Heart right ventricle (tissue), 16 donors: ENCODE data around the gene EML2. TPM values are rescaled to one million over a fixed set of nuclear protein-coding genes. Genes with fewer than 3 reads are reported as not detected.

ENCODE experiments used
- ATAC-seq, 8 donors: fragments of 200-7000 bp; cut with Tn5 transposase; one replicate each; pipeline ENCODE4 v1.9.1; 2020; ENCODE audit warnings: mild to moderate bottlenecking in 8 of 8, moderate library complexity in 8 of 8, moderate number of reproducible peaks in 1 of 8
- DNase-seq, 2 donors: peaks; one replicate each; pipeline ENCODE4 v3.0.0-alpha.2; 2020
- H3K27ac ChIP-seq, 10 donors: fragments of 200-600 bp; sonication (generic) in 2 of 10; one replicate each; pipeline versions ENCODE4 v1.5.0 to v1.8.0; 2020 to 2022; ENCODE audit warnings: mild to moderate bottlenecking in 3 of 10
- H3K27me3 ChIP-seq, 7 donors: fragments of 200-600 bp; one replicate each; pipeline ENCODE4 v1.8.0; 2021 to 2022; ENCODE audit warnings: mild to moderate bottlenecking in 2 of 7
- H3K36me3 ChIP-seq, 9 donors: fragments of 200-600 bp; sonication (generic) in 1 of 9; one replicate each; pipeline versions ENCODE4 v1.5.0 to v1.8.0; 2020 to 2022; ENCODE audit warnings: mild to moderate bottlenecking in 2 of 9
- H3K4me1 ChIP-seq, 9 donors: fragments of 200-600 bp; sonication (generic) in 1 of 9; one replicate each; pipeline versions ENCODE4 v1.5.0 to v1.8.0; 2020 to 2022; ENCODE audit warnings: mild to moderate bottlenecking in 4 of 9
- H3K4me3 ChIP-seq, 10 donors: fragments of 200-600 bp; sonication (generic) in 2 of 10; one replicate each; pipeline versions ENCODE4 v1.5.0 to v1.8.0; 2020 to 2022; ENCODE audit warnings: mild to moderate bottlenecking in 7 of 10, moderate library complexity in 2 of 10
- H3K9me3 ChIP-seq, 11 donors: fragments of 200-600 bp in 10 of 11; sonication (generic) in 2 of 11; one replicate each; pipeline versions ENCODE4 v1.5.0 to v1.8.0; 2013 to 2022; ENCODE audit warnings: mild to moderate bottlenecking in 2 of 11, control low read depth in 1 of 11, moderate library complexity in 1 of 11
- WGBS, 2 donors: extraction: QIAGEN DNeasy Blood & Tissue Kit; methylation state at CpG; one replicate each; pipeline ENCODE4 v1.1.7; 2013; ENCODE audit warnings: inconsistent platforms in 1 of 2; 5-methylcytosine and 5-hydroxymethylcytosine counted together
- intact Hi-C, 10 donors: fragments of 100-400 bp; cut with DNase I; formaldehyde crosslinking; loops; one replicate each; pipeline versions ENCODE4 v1.11.1 to v1.14.2; 2022
- polyA plus RNA-seq, 2 donors: library from polyadenylated mRNA; stranded (reverse); fragments of 200-250 nt; gene quantifications; one replicate each; pipeline ENCODE4 v1.2.3, GENCODE V29; 2013
- total RNA-seq, 10 donors: library from RNA; stranded (reverse); fragmentation: NEBNext Ultra II Directional in 3 of 10; extraction: Animal tissue kit (Norgen Biotek cat#: 25700) in 3 of 10; gene quantifications; one replicate each; pipeline versions ENCODE4 v1.2.1 to v1.2.4, GENCODE V29; 2021 to 2023
- TF ChIP-seq, protein P1 (sequence below), 9 donors: fragments of 200-600 bp; sonication (generic) in 2 of 9; IDR thresholded peaks; one replicate each; pipeline versions ENCODE4 v1.5.0 to v1.8.0; 2021 to 2022; ENCODE audit warnings: antibody characterized with exemption in 9 of 9, mild to moderate bottlenecking in 5 of 9, moderate library complexity in 1 of 9
- donor health status: Arrhythmogenic right ventricular cardiomyopathy.
- donor health status: ischemic (EF 13 %, LVEDD 7.1; RV severe dilation, severe dysfunction).
- donor health status: healthy with polysubstance abuse.
- donor health status: DM: no; HTN: yes; CAD: no.
- donor health status: DM: no; HTN: no; CAD: no.
- donor health status: ischemic (EF 25% LVEDD 6.9; RV normal size, moderate dysfunction).
- donor health status: ischemic (EF 25% LVEDD 5.7; RV mildly dilated, moderate dysfunction).
- donor health status: healthy.
- donor health status: DM: yes; HTN: yes; CAD: no.
- donor health status: Ischemic cardiomyopathy.
- donor health status: ischemic (EF 35%, LVEDD 5.7; RV mildly dilated, moderate dysfunction).
- donor health status: nonischemic (EF 11% LVEDD 7.7; RV severe dilation, severe dysfunction).
- donor health status: DM: yes; HTN: yes; CAD: no.
- donor health status: PGD.
- donor health status: ischemic (EF 29% LVEDD 5.4; RV normal size, mild dysfunction).
- donor health status: nonischemic (EF 23%, LVEDD 6.1; RV moderate dilation, normal function).

EML2 gene
- total and polyA plus RNA-seq, 12 donors: 17.3 to 54.5 (median 43.9) TPM

DNA sequence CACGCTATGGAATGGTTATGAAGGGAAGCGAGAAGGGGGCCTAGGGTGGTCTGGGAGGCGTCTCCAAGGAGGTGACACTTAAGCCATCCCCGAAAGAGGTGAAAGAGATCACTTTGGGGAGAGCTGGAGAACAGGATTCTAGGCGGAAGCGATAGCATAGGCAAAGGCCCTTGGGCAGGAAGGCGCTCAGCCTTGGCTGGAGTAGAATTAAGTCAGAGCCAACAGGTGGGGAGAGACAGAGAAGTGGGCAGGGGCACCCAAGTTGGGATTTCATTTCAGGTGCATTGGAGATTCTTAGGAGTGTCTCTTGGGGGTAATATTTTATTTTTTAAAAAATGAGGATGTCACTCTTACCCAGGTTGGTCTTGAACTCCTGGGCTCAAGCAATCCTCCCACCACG is 42.9 kb upstream of the EML2 start:
- intact Hi-C loops: no loop called here
- ATAC-seq: peak in 1 of 8 donors; percentile 2
- no peaks in the 10 kb centered on the region for H3K9me3 ChIP-seq
- H3K27ac ChIP-seq: peak overlapping the region in 7 of 10 donors; percentile 59 to 75 (median 73)
- H3K36me3 ChIP-seq: peaks cover 0 to 39% (median 15%) of the 10 kb centered on the region in 9 donors
- DNase-seq: no peak
- TF ChIP-seq, protein P1, sequence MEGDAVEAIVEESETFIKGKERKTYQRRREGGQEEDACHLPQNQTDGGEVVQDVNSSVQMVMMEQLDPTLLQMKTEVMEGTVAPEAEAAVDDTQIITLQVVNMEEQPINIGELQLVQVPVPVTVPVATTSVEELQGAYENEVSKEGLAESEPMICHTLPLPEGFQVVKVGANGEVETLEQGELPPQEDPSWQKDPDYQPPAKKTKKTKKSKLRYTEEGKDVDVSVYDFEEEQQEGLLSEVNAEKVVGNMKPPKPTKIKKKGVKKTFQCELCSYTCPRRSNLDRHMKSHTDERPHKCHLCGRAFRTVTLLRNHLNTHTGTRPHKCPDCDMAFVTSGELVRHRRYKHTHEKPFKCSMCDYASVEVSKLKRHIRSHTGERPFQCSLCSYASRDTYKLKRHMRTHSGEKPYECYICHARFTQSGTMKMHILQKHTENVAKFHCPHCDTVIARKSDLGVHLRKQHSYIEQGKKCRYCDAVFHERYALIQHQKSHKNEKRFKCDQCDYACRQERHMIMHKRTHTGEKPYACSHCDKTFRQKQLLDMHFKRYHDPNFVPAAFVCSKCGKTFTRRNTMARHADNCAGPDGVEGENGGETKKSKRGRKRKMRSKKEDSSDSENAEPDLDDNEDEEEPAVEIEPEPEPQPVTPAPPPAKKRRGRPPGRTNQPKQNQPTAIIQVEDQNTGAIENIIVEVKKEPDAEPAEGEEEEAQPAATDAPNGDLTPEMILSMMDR (IDR thresholded peaks at IDR 0.05): no peak
- H3K4me3 ChIP-seq: peak overlapping the region in 2 of 10 donors; percentile 45 to 52
- 76 to 78% methylated on average over 8 of the region's 8 CpGs for WGBS, 2 donors
- peaks cover 0 to 23% (median 17%) of the 10 kb centered on the region in 9 donors for H3K4me1 ChIP-seq
- H3K27me3 ChIP-seq: peaks cover 8 to 34% (median 20%) of the 10 kb centered on the region in 7 donors

DNA sequence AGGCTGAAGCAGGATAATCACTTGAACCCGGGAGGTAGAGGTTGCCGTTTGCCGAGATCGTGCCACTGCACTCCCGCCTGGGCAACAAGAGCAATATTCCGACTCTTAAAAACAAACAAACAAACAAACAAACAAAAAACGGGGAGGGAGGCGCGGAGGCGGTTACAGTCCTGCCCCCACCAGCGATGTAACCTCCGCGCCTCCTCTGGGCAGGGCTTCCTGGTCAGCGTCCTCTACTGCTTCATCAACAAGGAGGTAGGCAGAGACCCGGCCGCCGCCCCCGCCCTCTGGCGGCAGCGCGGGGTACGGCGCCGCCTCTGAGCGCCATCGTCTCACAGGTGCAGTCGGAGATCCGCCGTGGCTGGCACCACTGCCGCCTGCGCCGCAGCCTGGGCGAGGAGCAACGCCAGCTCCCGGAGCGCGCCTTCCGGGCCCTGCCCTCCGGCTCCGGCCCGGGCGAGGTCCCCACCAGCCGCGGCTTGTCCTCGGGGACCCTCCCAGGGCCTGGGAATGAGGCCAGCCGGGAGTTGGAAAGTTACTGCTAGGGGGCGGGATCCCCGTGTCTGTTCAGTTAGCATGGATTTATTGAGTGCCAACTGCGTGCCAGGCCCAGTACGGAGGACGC is 42.3 kb upstream of the EML2 start:
- H3K4me1 ChIP-seq: peaks cover 0 to 28% (median 21%) of the 10 kb centered on the region in 9 donors
- peaks cover 8 to 40% (median 26%) of the 10 kb centered on the region in 7 donors for H3K27me3 ChIP-seq
- H3K9me3 ChIP-seq: no peaks in the 10 kb centered on the region
- peak overlapping the region in 9 of 10 donors; percentile 39 to 75 (median 70) for H3K27ac ChIP-seq
- TF ChIP-seq, protein P1 (IDR thresholded peaks at IDR 0.05): peak; percentile 90 to 99 (median 96)
- intact Hi-C loops: no loop called here
- DNase-seq (peak; percentile 68 to 84), ATAC-seq (peak; percentile 81 to 90 (median 88))
- peak overlapping the region in 9 of 10 donors; percentile 14 to 55 (median 49) for H3K4me3 ChIP-seq
- 1 to 2% methylated on average over 45 to 51 of the region's 51 CpGs for whole genome bisulfite sequencing, 2 donors
- H3K36me3 ChIP-seq: peaks cover 0 to 32% (median 9%) of the 10 kb centered on the region in 9 donors

DNA sequence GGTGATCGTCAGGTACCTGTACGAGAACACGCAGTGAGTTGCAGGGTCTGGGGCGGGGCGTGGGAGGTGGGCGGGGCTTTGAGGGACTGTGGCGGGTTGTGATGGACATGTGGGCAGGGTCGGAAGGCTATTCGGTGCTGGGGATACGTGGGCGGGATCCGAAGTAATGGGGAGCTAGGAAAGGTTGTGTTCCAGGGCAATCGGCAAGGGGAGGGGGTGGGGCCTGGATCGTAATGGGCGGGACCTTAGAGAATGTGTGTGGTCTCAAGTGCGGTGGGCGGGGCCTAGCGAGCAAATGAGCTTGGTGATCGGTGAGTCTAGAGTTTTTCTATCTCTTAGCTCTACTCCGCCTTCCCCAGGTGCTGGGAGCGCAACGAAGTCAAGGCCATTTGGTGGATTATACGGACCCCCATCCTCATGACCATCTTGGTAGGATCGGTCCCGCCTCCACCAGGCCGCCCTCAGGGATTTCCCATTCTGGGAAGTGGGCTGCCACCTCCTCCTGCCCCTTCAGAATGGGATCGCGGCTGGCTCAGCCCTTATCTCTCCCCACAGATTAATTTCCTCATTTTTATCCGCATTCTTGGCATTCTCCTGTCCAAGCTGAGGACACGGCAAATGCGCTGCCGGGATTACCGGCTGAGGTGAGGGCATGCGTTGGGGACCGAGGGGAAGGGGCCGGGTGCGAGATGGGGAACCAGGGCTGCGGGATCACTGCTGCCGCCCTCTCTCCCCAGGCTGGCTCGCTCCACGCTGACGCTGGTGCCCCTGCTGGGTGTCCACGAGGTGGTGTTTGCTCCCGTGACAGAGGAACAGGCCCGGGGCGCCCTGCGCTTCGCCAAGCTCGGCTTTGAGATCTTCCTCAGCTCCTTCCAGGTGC is 38.4 kb upstream of the EML2 start:
- peaks cover 8 to 64% (median 28%) of the 10 kb centered on the region in 7 donors for H3K27me3 ChIP-seq
- ATAC-seq: peak in 7 of 8 donors; percentile 28 to 64 (median 45)
- intact Hi-C loops: no loop called here

More for the DNA sequence above, 38.4 kb upstream of the EML2 start:
- peak; percentile 54 for DNase-seq
- peaks cover 0 to 35% (median 21%) of the 10 kb centered on the region in 9 donors for H3K4me1 ChIP-seq
- H3K9me3 ChIP-seq: no peaks in the 10 kb centered on the region
- 12 to 14% methylated on average over 49 of the region's 49 CpGs for WGBS, 2 donors
- TF ChIP-seq, protein P1 (IDR thresholded peaks at IDR 0.05): peak in 1 of 9 donors; percentile 9
- H3K36me3 ChIP-seq: no peaks in the 10 kb centered on the region
- H3K4me3 ChIP-seq: peak overlapping the region in 8 of 10 donors; percentile 21 to 43 (median 37)
- H3K27ac ChIP-seq: no peak overlapping the region
